Activated naive CD8-positive, alpha-beta T cell treated with anti-CD3 and anti-CD28 coated beads, Interleukin-2, amount 50 U/mL, for 16 hours (primary cell): ENCODE measurements around the gene CD300LF.

Source experiments
- DNase-seq: peaks from one replicate; pipeline ENCODE4 v3.0.0-alpha.2; 2020; ENCODE audit warnings: low read depth, low spot score

CD300LF gene

DNA sequence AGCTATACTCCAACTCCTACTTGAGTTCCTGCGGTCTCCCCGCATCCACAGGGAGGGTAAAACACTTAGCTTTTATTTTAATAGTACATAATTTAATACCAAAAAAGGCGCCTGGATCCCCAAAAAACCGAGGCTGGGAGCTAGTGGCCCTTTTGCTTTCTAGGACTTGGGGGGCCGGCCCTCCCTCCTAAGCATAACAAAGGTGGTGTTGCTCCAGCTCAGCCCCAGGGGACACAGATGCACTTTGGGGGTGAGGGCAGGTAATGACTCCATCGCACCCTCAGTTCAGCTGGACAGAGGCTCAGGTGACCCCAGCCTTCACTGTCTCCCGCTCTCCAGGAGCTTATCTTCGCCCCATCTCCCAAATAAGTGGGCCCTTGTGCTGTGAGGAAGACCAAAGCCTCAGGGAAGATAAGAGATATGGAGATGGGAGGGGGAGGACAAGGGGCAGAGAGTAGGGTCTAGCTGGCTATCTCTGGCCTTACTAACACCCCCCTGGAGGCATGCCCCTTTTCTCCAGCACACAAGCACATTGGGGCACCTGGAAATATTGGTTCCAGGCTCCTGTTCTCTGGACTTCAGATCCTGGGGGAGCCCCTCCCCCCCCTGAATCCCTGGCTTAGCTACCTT is 32.9 kb upstream of the CD300LF start:
- no peak for DNase-seq

DNA sequence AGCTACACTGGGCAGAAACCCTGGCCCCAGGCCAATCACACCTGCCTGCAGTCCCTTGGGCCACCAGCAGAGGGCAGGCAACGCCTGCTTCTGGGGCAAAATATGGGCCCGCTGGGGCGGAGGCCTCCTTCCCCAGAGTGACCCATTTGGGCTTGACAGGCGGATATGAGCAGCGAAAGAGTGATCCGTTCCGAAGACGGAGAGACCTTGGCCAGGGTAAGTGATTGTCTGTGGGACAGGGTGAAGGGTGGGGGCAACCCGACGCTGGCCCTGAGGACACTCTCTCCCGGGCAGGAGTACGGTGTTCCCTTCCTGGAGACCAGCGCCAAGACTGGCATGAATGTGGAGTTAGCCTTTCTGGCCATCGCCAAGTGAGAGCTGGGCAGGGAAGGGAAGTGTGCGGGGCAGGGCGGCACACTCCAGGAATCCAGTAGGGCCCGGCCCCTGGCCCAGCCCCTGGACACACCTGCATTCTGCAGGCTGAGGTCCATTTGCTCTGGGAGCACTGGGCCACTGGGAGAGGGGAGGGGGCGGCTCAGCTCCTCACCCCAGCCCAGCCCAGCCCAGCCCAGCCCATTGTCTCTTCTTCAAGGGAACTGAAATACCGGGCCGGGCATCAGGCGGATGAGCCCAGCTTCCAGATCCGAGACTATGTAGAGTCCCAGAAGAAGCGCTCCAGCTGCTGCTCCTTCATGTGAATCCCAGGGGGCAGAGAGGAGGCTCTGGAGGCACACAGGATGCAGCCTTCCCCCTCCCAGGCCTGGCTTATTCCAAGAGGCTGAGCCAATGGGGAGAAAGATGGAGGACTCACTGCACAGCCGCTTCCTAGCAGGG is 32.2 kb upstream of the CD300LF start:
- peak; percentile 53 for DNase-seq

DNA sequence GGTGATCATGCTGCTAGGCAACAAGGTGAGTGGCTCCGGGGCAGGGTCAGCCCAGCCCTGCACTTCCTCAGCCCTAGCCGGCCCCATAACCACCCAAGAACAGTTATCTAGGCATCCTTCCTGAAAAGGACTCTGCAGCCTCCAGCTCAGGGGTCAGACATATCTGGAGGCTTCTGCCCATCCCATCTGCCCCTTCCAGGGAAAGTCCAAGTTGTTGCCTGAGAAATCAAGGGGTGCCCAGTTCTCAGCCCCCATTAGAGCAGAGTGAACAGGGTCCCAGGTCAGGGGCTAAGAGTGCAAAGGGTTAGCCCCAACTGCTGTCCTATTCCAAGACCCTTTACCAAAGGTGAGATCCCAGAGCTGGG is 31.6 kb upstream of the CD300LF start:
- DNase-seq = no peak

- no peak for DNase-seq
Observed at GRCh38 chr17:74743755-74744154, 31.0 kb upstream of the CD300LF start.

- no peak for DNase-seq
Observed at GRCh38 chr17:74742978-74743545, 30.3 kb upstream of the CD300LF start.

DNA sequence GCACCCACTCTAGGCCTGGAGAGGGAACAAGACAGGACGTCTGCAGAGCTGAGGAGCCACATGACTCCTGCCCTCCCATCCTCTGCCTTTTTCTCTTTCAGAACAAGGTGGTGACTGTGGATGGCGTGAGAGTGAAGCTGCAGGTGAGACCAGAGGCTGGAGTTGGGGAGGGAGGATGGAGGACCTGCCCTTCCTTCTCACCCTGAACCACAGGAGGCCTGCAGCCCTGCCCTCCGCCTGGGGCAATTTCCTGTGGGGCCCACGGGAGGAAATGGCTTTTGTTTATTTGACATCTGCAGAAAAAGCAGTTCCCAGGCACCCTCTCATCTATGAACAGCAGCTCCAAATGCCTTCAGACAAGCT is 29.4 kb upstream of the CD300LF start:
- DNase-seq = no peak

DNA sequence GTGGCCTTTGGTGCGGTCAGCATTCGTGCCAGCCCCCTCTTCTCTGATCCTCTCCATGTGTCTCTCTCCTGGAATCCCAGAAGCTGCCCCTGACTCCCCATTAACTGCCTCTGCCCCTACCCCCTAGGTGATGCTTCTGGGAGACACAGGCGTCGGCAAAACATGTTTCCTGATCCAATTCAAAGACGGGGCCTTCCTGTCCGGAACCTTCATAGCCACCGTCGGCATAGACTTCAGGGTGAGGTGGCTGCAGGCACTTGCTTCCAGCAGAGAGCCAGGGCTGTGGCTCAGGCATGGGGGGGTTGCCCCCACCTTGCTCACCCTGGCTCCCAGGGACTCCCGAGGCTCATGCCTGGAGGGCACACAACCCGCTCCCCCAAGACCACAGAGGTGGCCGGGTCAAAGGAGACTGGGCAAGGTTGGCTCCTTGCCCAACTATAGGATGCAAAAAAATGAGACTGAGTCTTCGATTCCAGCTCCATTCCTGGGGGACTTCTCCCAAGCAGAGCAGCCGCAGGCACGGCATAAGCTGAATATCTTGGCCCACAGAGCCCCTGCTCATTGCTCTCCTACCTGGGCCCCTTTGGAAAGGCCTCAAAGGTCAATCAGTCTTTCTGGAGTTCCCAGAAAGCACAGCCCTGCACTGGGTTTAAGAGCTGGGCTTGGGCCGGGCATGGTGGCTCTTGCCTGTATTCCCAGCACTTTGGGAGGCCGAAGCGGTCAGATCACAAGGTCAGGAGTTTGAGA is 28.1 kb upstream of the CD300LF start:
- DNase-seq = no peak

- DNase-seq = no peak
Observed at GRCh38 chr17:74740173-74740572, 27.4 kb upstream of the CD300LF start.

GRCh38 chr17:74739227-74739831 is 26.6 kb upstream of the CD300LF start:
- DNase-seq = no peak

- peak; percentile 29 for DNase-seq
Observed at GRCh38 chr17:74738051-74738996, 25.6 kb upstream of the CD300LF start.

GRCh38 chr17:74737299-74738050 is 24.8 kb upstream of the CD300LF start:
- no peak for DNase-seq

- DNase-seq = no peak
Observed at GRCh38 chr17:74736513-74737298, 24.0 kb upstream of the CD300LF start, which contains the start of gene RAB37. Gene RAB37, plus strand, starts transcription at chr17:74737256. Its CDS starts 17 bp downstream, at chr17:74737273.

DNA sequence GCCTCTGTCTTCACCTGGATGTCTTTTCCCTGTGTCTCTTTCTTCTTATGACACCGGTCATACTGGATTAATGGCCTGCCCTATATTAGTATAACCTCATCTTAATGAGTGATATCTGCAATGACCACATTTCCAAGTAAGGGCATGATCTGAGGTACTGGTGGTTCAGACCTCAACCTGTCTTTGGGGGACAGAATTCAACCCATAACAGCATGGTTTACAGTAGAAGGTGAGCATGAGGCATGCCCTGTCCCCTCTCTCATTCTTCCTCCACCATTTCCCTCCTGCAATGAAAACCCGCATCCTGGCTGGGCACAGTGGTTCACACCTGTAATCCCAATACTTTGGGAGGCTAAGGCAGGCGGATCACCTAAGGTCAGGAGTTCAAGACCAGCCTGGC is 21.5 kb upstream of the CD300LF start:
- DNase-seq = no peak

- no peak for DNase-seq
Observed at GRCh38 chr17:74733365-74734122, 20.8 kb upstream of the CD300LF start.

- no peak for DNase-seq
Observed at GRCh38 chr17:74732042-74732867, 19.5 kb upstream of the CD300LF start.

DNA sequence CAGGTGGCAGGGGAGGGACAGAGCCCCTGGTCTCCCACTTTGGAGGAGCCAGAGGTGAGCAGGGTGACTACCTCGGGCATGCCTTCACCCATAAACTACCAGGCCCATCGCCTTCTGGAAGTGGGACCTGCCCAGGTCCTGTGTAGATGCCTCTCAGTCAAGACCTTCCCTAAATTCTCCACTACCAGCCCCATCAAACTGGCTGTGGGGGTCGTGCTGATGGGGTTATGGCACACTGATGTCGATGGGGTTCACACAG is 18.6 kb upstream of the CD300LF start:
- no peak for DNase-seq

GRCh38 chr17:74730491-74731346 is 18.0 kb upstream of the CD300LF start:
- no peak for DNase-seq
